Naive thymus-derived CD8-positive, alpha-beta T cell (primary cell): ENCODE measurements around the gene ANO10. TPM values are rescaled to one million over a fixed set of nuclear protein-coding genes. Genes with fewer than 3 reads are reported as not detected.

Experiments used
- ATAC-seq, 2 donors: fragments of 150-1000 bp; cut with Tn5 transposase in 1 of 2; sonication (Bioruptor Pico), chemical (Tn5 transposase) in 1 of 2; 1 replicate in 1 of 2; 2 replicates in 1 of 2; pipeline ENCODE4 v1.10.0; 2021; ENCODE audit warnings: mild to moderate bottlenecking in 2 of 2, moderate library complexity in 2 of 2
- POLR2A ChIA-PET: fragments of 350-600 bp; sonication (Branson Sonifier 250); formaldehyde crosslinking; loops from one replicate; lab custom pipeline; 2021; ENCODE audit warnings: antibody characterized with exemption; lab: Charles Lee
- DNase-seq, 10 donors: peaks; one replicate each; pipeline versions ENCODE4 v3.0.0 to v3.0.0-alpha.2; 2020 to 2022
- H3K27ac Mint-ChIP-seq, 10 donors: one replicate each; pipeline ENCODE4 v1.8.0; 2020 to 2022; ENCODE audit warnings: mild to moderate bottlenecking in 10 of 10, mixed read lengths in 10 of 10, moderate library complexity in 4 of 10, inconsistent platforms in 1 of 10
- H3K27me3 Mint-ChIP-seq, 5 donors: one replicate each; pipeline ENCODE4 v1.8.0; 2021 to 2022; ENCODE audit warnings: mixed read lengths in 5 of 5
- H3K36me3 Mint-ChIP-seq, 3 donors: one replicate each; pipeline ENCODE4 v1.8.0; 2020 to 2022; ENCODE audit warnings: mixed read lengths in 3 of 3, mild to moderate bottlenecking in 2 of 3, inconsistent platforms in 1 of 3
- H3K4me1 Mint-ChIP-seq, 4 donors: one replicate each; pipeline ENCODE4 v1.8.0; 2021 to 2022; ENCODE audit warnings: mixed read lengths in 4 of 4
- H3K4me3 Mint-ChIP-seq, 10 donors: one replicate each; pipeline ENCODE4 v1.8.0; 2020 to 2022; ENCODE audit warnings: mild to moderate bottlenecking in 10 of 10, mixed read lengths in 10 of 10, moderate library complexity in 6 of 10, inconsistent platforms in 1 of 10
- H3K9me3 Mint-ChIP-seq, 9 donors: one replicate each; pipeline ENCODE4 v1.8.0; 2020 to 2022; ENCODE audit warnings: mixed read lengths in 9 of 9, mild to moderate bottlenecking in 3 of 9, inconsistent platforms in 1 of 9, moderate library complexity in 1 of 9
- polyA plus RNA-seq, 3 donors: library from polyadenylated mRNA; unstranded; fragments of 300-500 nt; fragmentation: Illumina TruSeq; gene quantifications; one replicate each; pipeline ENCODE4 v1.2.3, GENCODE V29; 2021
- total RNA-seq, 8 experiments: library from RNA in 2 of 8; stranded (reverse) in 2 of 8; gene quantifications; one replicate each; pipeline ENCODE4 v1.2.3 and lab custom pipeline; 2021 to 2026

ANO10 gene
- total and polyA plus RNA-seq, 5 experiments from 2014 or later: 6.9 to 12.4 (median 10.4) TPM

- H3K36me3 Mint-ChIP-seq: peaks cover 0 to 32% (median 19%) of the 10 kb centered on the region in 3 donors
- peaks cover 33 to 90% (median 80%) of the 10 kb centered on the region in 4 donors for H3K4me1 Mint-ChIP-seq
- H3K4me3 Mint-ChIP-seq: peak overlapping the region; percentile 53 to 78 (median 67)
- H3K9me3 Mint-ChIP-seq: peaks cover 0 to 2% (median 0%) of the 10 kb centered on the region in 9 donors
- no peaks in the 10 kb centered on the region for H3K27me3 Mint-ChIP-seq
- ATAC-seq (peak; percentile 57 to 75), DNase-seq (peak in 1 of 10 donors; percentile 36)
- peak overlapping the region; percentile 81 to 92 (median 88) for H3K27ac Mint-ChIP-seq
- POLR2A ChIA-PET: interaction anchor here (0.9 to 8.7 kb wide), 6 partner anchors 11 to 40 kb away, joined by 3 to 60 read pairs (median 6); partner anchors contain the start of gene SNRK
Observed at GRCh38 chr3:43326891-43327581, 294.8 kb downstream of the ANO10 start.

- Mint-ChIP-seq H3K27me3 (no peaks in the 10 kb centered on the region), H3K4me3 (peak overlapping the region in 1 of 10 donors; percentile 13), H3K4me1 (peaks cover 37 to 94% (median 83%) of the 10 kb centered on the region in 4 donors), H3K27ac (peak overlapping the region in 6 of 10 donors; percentile 22 to 92 (median 76)), H3K36me3 (peaks cover 0 to 49% (median 17%) of the 10 kb centered on the region in 3 donors), H3K9me3 (peaks cover 0 to 2% (median 0%) of the 10 kb centered on the region in 9 donors)
- ATAC-seq (no peak), DNase-seq (no peak)
- POLR2A ChIA-PET: interaction anchor here (1.1 to 8.7 kb wide), 4 partner anchors 9 to 27 kb away, joined by 3 to 60 read pairs (median 9); no protein-coding TSS in a partner anchor
Observed at GRCh38 chr3:43323541-43323940, 298.3 kb downstream of the ANO10 start.

- H3K9me3 Mint-ChIP-seq: peaks cover 0 to 2% (median 0%) of the 10 kb centered on the region in 9 donors
- H3K27me3 Mint-ChIP-seq: no peaks in the 10 kb centered on the region
- ATAC-seq (no peak), DNase-seq (no peak)
- POLR2A ChIA-PET: interaction anchor here (0.6 to 8.7 kb wide), 11 partner anchors 9 to 414 kb away, joined by 3 to 60 read pairs (median 5); no protein-coding TSS in a partner anchor
- peak overlapping the region in 8 of 10 donors; percentile 46 to 93 (median 72) for H3K27ac Mint-ChIP-seq
- H3K4me1 Mint-ChIP-seq: peaks cover 30 to 94% (median 83%) of the 10 kb centered on the region in 4 donors
- H3K36me3 Mint-ChIP-seq: peaks cover 0 to 67% (median 18%) of the 10 kb centered on the region in 3 donors
- H3K4me3 Mint-ChIP-seq: peak overlapping the region in 6 of 10 donors; percentile 41 to 70 (median 62)
Observed at GRCh38 chr3:43320288-43320687, 301.5 kb downstream of the ANO10 start.

- peaks cover 0 to 2% (median 0%) of the 10 kb centered on the region in 9 donors for H3K9me3 Mint-ChIP-seq
- peak overlapping the region; percentile 10 to 93 (median 66) for H3K27ac Mint-ChIP-seq
- POLR2A ChIA-PET: interaction anchor here (1.1 to 8.7 kb wide), 8 partner anchors 9 to 27 kb away, joined by 3 to 60 read pairs (median 8); no protein-coding TSS in a partner anchor
- peak overlapping the region in 9 of 10 donors; percentile 25 to 70 (median 57) for H3K4me3 Mint-ChIP-seq
- peaks cover 31 to 94% (median 83%) of the 10 kb centered on the region in 4 donors for H3K4me1 Mint-ChIP-seq
- H3K36me3 Mint-ChIP-seq: peaks cover 0 to 67% (median 18%) of the 10 kb centered on the region in 3 donors
- DNase-seq: no peak
- ATAC-seq: no peak
- H3K27me3 Mint-ChIP-seq: no peaks in the 10 kb centered on the region
Observed at GRCh38 chr3:43319794-43320193, 302.0 kb downstream of the ANO10 start.

- peaks cover 0 to 71% (median 18%) of the 10 kb centered on the region in 3 donors for H3K36me3 Mint-ChIP-seq
- ATAC-seq (no peak), DNase-seq (no peak)
- peak overlapping the region; percentile 22 to 93 (median 81) for H3K27ac Mint-ChIP-seq
- peaks cover 31 to 94% (median 84%) of the 10 kb centered on the region in 4 donors for H3K4me1 Mint-ChIP-seq
- H3K27me3 Mint-ChIP-seq: no peaks in the 10 kb centered on the region
- peak overlapping the region in 8 of 10 donors; percentile 21 to 81 (median 63) for H3K4me3 Mint-ChIP-seq
- peaks cover 0 to 2% (median 0%) of the 10 kb centered on the region in 9 donors for H3K9me3 Mint-ChIP-seq
- POLR2A ChIA-PET: interaction anchor here (1.1 to 2.5 kb wide), 4 partner anchors 10 to 33 kb away, joined by 3 to 10 read pairs (median 6); partner anchors contain the start of gene SNRK
Observed at GRCh38 chr3:43319376-43319775, 302.4 kb downstream of the ANO10 start.

- peaks cover 32 to 90% (median 83%) of the 10 kb centered on the region in 4 donors for H3K4me1 Mint-ChIP-seq
- peak overlapping the region; percentile 79 to 95 (median 90) for H3K27ac Mint-ChIP-seq
- peaks cover 2 to 74% (median 21%) of the 10 kb centered on the region in 3 donors for H3K36me3 Mint-ChIP-seq
- H3K27me3 Mint-ChIP-seq: no peaks in the 10 kb centered on the region
- ATAC-seq (peak; percentile 47 to 57), DNase-seq (no peak)
- peaks cover 0 to 3% (median 0%) of the 10 kb centered on the region in 9 donors for H3K9me3 Mint-ChIP-seq
- peak overlapping the region; percentile 41 to 89 (median 71) for H3K4me3 Mint-ChIP-seq
- POLR2A ChIA-PET: interaction anchor here (0.5 to 3.7 kb wide), 4 partner anchors 11 to 32 kb away, joined by 3 to 15 read pairs (median 5); partner anchors contain the start of gene SNRK
Observed at GRCh38 chr3:43317461-43318316, 304.1 kb downstream of the ANO10 start.

GRCh38 chr3:43316783-43317460, 304.9 kb downstream of the ANO10 start:
- Mint-ChIP-seq H3K9me3 (peaks cover 0 to 4% (median 0%) of the 10 kb centered on the region in 9 donors), H3K4me3 (peak overlapping the region; percentile 41 to 89 (median 66)), H3K27me3 (no peaks in the 10 kb centered on the region), H3K4me1 (peaks cover 35 to 92% (median 83%) of the 10 kb centered on the region in 4 donors), H3K27ac (peak overlapping the region; percentile 86 to 95 (median 90)), H3K36me3 (peaks cover 5 to 74% (median 24%) of the 10 kb centered on the region in 3 donors)
- DNase-seq (no peak), ATAC-seq (peak; percentile 16 to 22)
- POLR2A ChIA-PET: interaction anchor here (0.6 to 3.7 kb wide), 9 partner anchors 8 to 1340 kb away, joined by 3 to 15 read pairs (median 5); no protein-coding TSS in a partner anchor

Other genes starting within 250 kb of the ANO10 start
- 1 to 10 TPM; 6.4 to 6.9 TPM for gene ABHD5, start 68.9 kb upstream of the ANO10 start, total RNA-seq
- gene ABHD5, start 68.9 kb upstream of the ANO10 start, polyA plus RNA-seq: 1 to 10 TPM; 1.7 to 4.0 (median 3.6) TPM